ENCODE results near the gene P4HA2. TPM values are rescaled to one million over a fixed set of nuclear protein-coding genes. Genes with fewer than 3 reads are reported as not detected.

Gene P4HA2
- polyA plus RNA-seq, 1 donor (not counting 4 experiments of a cell fraction or from before 2014, with no cell fraction given) = 93.6 TPM

GRCh38 chr5:132260714-132261551 lies 33.3 kb upstream of the P4HA2 start:
- H3K27me3 ChIP-seq (ENCODE audit: control insufficient read depth, extremely low read depth, insufficient read depth, low read length) = no peaks in the 10 kb centered on the region
- peak overlapping the region; percentile 81 for H3K27ac ChIP-seq (ENCODE audit: control insufficient read depth, insufficient read depth, low read length)
- H3K4me1 ChIP-seq (ENCODE audit: control insufficient read depth, extremely low read depth, insufficient read depth, low read length) = peaks cover 54% of the 10 kb centered on the region
- FAIRE-seq (peak; percentile 83), DNase-seq (ENCODE audit: low read depth, low spot score) (no peak)
- H4K20me1 ChIP-seq (ENCODE audit: control insufficient read depth, extremely low read depth, insufficient read depth, low read length) = no peaks in the 10 kb centered on the region
- peak overlapping the region in 1 of 3 experiments; percentile 95 for H3K4me3 ChIP-seq (ENCODE audit: control insufficient read depth in 2 of 3, extremely low read depth in 1 of 3, insufficient read depth in 2 of 3, low read depth in 1 of 3, low read length in 3 of 3)
- no peak overlapping the region for H2AFZ ChIP-seq (ENCODE audit: control insufficient read depth, low read length)
- dilution Hi-C loops (cut with MboI; ENCODE audit: extremely low pct_ligation_motif_present, low sequenced_read_pairs) = no loop called here
- peak overlapping the region; percentile 100 for H3K4me2 ChIP-seq (ENCODE audit: control insufficient read depth, extremely low read depth, insufficient read depth, low read depth, low read length)
- TF ChIP-seq, protein P1, sequence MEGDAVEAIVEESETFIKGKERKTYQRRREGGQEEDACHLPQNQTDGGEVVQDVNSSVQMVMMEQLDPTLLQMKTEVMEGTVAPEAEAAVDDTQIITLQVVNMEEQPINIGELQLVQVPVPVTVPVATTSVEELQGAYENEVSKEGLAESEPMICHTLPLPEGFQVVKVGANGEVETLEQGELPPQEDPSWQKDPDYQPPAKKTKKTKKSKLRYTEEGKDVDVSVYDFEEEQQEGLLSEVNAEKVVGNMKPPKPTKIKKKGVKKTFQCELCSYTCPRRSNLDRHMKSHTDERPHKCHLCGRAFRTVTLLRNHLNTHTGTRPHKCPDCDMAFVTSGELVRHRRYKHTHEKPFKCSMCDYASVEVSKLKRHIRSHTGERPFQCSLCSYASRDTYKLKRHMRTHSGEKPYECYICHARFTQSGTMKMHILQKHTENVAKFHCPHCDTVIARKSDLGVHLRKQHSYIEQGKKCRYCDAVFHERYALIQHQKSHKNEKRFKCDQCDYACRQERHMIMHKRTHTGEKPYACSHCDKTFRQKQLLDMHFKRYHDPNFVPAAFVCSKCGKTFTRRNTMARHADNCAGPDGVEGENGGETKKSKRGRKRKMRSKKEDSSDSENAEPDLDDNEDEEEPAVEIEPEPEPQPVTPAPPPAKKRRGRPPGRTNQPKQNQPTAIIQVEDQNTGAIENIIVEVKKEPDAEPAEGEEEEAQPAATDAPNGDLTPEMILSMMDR (optimal IDR thresholded peaks at IDR 0.05 in 1 of 3, IDR thresholded peaks at IDR 0.05 in 1 of 3, conservative IDR thresholded peaks at IDR 0.05 in 1 of 3; ENCODE audit: extremely low read depth in 1 of 3, insufficient read depth in 2 of 3, low read length in 3 of 3) = no peak
- TF ChIP-seq EZH2 (IDR thresholded peaks at IDR 0.05; ENCODE audit: low read length) = no peak
- H3K79me2 ChIP-seq (ENCODE audit: control insufficient read depth, insufficient read depth, low read length) = peaks cover 29% of the 10 kb centered on the region
- H3K9me1 ChIP-seq (ENCODE audit: control insufficient read depth, extremely low read depth, insufficient read depth, low read length) = peaks cover 2% of the 10 kb centered on the region
- no peak overlapping the region for H3K9ac ChIP-seq (ENCODE audit: control insufficient read depth, extremely low read depth, insufficient read depth, low read length)
- H3K9me3 ChIP-seq (ENCODE audit: control insufficient read depth, low read depth, low read length) = no peaks in the 10 kb centered on the region
- H3K36me3 ChIP-seq (ENCODE audit: control insufficient read depth in 2 of 2, extremely low read depth in 1 of 2, insufficient read depth in 2 of 2, low read length in 2 of 2) = peaks cover 18 to 21% of the 10 kb centered on the region in 2 experiments

DNA sequence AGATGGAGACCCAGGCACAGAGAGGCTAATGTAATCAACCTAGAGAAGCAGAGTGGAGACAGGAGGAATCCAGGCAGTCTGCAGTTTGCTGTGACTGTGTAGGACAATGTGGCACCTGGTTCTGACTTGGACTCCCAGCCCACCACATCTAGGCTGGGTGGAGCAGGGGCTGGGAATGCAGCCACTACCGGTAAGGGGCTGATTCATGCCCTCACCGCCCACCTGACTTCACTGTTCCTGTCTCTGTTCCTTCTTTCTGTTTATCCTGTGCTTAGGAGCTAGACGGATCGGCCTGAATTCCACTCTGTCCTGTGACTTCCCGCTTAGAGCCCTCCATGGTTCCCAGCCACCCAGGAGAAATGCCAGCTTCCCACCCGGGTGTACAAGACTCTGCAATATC lies 32.4 kb upstream of the P4HA2 start:
- Histone ChIP-seq H3K4me3 (ENCODE audit: control insufficient read depth in 2 of 3, extremely low read depth in 1 of 3, insufficient read depth in 2 of 3, low read depth in 1 of 3, low read length in 3 of 3) (peak overlapping the region; percentile 40 to 95 (median 74)), H3K4me2 (ENCODE audit: control insufficient read depth, extremely low read depth, insufficient read depth, low read depth, low read length) (peak overlapping the region; percentile 100), H3K27ac (ENCODE audit: control insufficient read depth, insufficient read depth, low read length) (peak overlapping the region; percentile 81), H4K20me1 (ENCODE audit: control insufficient read depth, extremely low read depth, insufficient read depth, low read length) (no peaks in the 10 kb centered on the region), H3K9me3 (ENCODE audit: control insufficient read depth, low read depth, low read length) (no peaks in the 10 kb centered on the region), H3K27me3 (ENCODE audit: control insufficient read depth, extremely low read depth, insufficient read depth, low read length) (no peaks in the 10 kb centered on the region), H3K4me1 (ENCODE audit: control insufficient read depth, extremely low read depth, insufficient read depth, low read length) (peaks cover 45% of the 10 kb centered on the region), H3K36me3 (ENCODE audit: control insufficient read depth in 2 of 2, extremely low read depth in 1 of 2, insufficient read depth in 2 of 2, low read length in 2 of 2) (peaks cover 18 to 21% of the 10 kb centered on the region in 2 experiments), H3K9ac (ENCODE audit: control insufficient read depth, extremely low read depth, insufficient read depth, low read length) (peak overlapping the region; percentile 94), H3K9me1 (ENCODE audit: control insufficient read depth, extremely low read depth, insufficient read depth, low read length) (peaks cover 2% of the 10 kb centered on the region), H3K79me2 (ENCODE audit: control insufficient read depth, insufficient read depth, low read length) (peaks cover 29% of the 10 kb centered on the region), H2AFZ (ENCODE audit: control insufficient read depth, low read length) (no peak overlapping the region)
- dilution Hi-C loops (cut with MboI; ENCODE audit: extremely low pct_ligation_motif_present, low sequenced_read_pairs) = no loop called here
- DNase-seq (ENCODE audit: low read depth, low spot score) = no peak
- FAIRE-seq = peak; percentile 83
- TF ChIP-seq EZH2 (IDR thresholded peaks at IDR 0.05; ENCODE audit: low read length) = no peak
- TF ChIP-seq, protein P1 (optimal IDR thresholded peaks at IDR 0.05 in 1 of 3, IDR thresholded peaks at IDR 0.05 in 1 of 3, conservative IDR thresholded peaks at IDR 0.05 in 1 of 3; ENCODE audit: extremely low read depth in 1 of 3, insufficient read depth in 2 of 3, low read length in 3 of 3) = no peak
